ENCODE data around the gene IL4.

The IL4 gene

GRCh38 chr5:132648355-132648754 is 25.4 kb upstream of the IL4 start:
- TF ChIP-seq, protein P1, sequence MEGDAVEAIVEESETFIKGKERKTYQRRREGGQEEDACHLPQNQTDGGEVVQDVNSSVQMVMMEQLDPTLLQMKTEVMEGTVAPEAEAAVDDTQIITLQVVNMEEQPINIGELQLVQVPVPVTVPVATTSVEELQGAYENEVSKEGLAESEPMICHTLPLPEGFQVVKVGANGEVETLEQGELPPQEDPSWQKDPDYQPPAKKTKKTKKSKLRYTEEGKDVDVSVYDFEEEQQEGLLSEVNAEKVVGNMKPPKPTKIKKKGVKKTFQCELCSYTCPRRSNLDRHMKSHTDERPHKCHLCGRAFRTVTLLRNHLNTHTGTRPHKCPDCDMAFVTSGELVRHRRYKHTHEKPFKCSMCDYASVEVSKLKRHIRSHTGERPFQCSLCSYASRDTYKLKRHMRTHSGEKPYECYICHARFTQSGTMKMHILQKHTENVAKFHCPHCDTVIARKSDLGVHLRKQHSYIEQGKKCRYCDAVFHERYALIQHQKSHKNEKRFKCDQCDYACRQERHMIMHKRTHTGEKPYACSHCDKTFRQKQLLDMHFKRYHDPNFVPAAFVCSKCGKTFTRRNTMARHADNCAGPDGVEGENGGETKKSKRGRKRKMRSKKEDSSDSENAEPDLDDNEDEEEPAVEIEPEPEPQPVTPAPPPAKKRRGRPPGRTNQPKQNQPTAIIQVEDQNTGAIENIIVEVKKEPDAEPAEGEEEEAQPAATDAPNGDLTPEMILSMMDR (conservative IDR thresholded peaks at IDR 0.05; ENCODE audit: low read length) = no peak
- H3K4me3 ChIP-seq (ENCODE audit: low read length) = no peak overlapping the region
- DNase-seq (ENCODE audit: low read depth) = no peak

GRCh38 chr5:132651838-132652469 is 21.8 kb upstream of the IL4 start:
- no peak for DNase-seq (ENCODE audit: low read depth)
- H3K4me3 ChIP-seq (ENCODE audit: low read length) = no peak overlapping the region
- TF ChIP-seq, protein P1 (conservative IDR thresholded peaks at IDR 0.05; ENCODE audit: low read length) = no peak

GRCh38 chr5:132653716-132654115 is 20.1 kb upstream of the IL4 start:
- no peak overlapping the region for H3K4me3 ChIP-seq (ENCODE audit: low read length)
- TF ChIP-seq, protein P1 (conservative IDR thresholded peaks at IDR 0.05; ENCODE audit: low read length) = peak; percentile 11; the same call in 1 of the 2 replicates
- peak; percentile 6 for DNase-seq (ENCODE audit: low read depth)

- TF ChIP-seq, protein P1 (conservative IDR thresholded peaks at IDR 0.05; ENCODE audit: low read length) = no peak
- H3K4me3 ChIP-seq (ENCODE audit: low read length) = peak overlapping the region; percentile 49
- DNase-seq (ENCODE audit: low read depth) = peak; percentile 10
These were observed 17.7 kb upstream of the IL4 start for GRCh38 chr5:132655821-132656773.

GRCh38 chr5:132656774-132657355 is 16.9 kb upstream of the IL4 start:
- TF ChIP-seq, protein P1 (conservative IDR thresholded peaks at IDR 0.05; ENCODE audit: low read length) = no peak
- no peak overlapping the region; the same call in 1 of the 2 replicates for H3K4me3 ChIP-seq (ENCODE audit: low read length)
- no peak for DNase-seq (ENCODE audit: low read depth)

- no peak within 1 kb of the TSS for H3K4me3 ChIP-seq (ENCODE audit: low read length)
- no peak for DNase-seq (ENCODE audit: low read depth)
- TF ChIP-seq, protein P1 (conservative IDR thresholded peaks at IDR 0.05; ENCODE audit: low read length) = no peak
These were observed 16.0 kb upstream of the IL4 start, which contains the start of gene IL13 for GRCh38 chr5:132657676-132658380. Gene IL13, plus strand, starts transcription at chr5:132658173. Its CDS starts 14 bp downstream, at chr5:132658187.
